Liver (tissue), 9 donors: Measurements from ENCODE around the gene CMC2. TPM values are rescaled to one million over a fixed set of nuclear protein-coding genes. Genes with fewer than 3 reads are reported as not detected.

Experiments
- DNase-seq: peaks from one replicate; pipeline ENCODE4 v3.0.0-alpha.2; 2017; ENCODE audit warnings: low spot score
- H3K27ac ChIP-seq, 2 donors: one replicate each; pipeline ENCODE4 v1.7.0; 2013; ENCODE audit warnings: inconsistent platforms in 2 of 2, low read length in 2 of 2, control low read depth in 1 of 2, low read depth in 1 of 2, mild to moderate bottlenecking in 1 of 2
- H3K27me3 ChIP-seq, 4 donors: one replicate each; pipeline versions ENCODE4 v1.6.1 to v1.7.0; 2013; ENCODE audit warnings: low read length in 3 of 4, inconsistent platforms in 1 of 4, mild to moderate bottlenecking in 1 of 4, moderate library complexity in 1 of 4; ENCODE audit not compliant: control insufficient read depth in 4 of 4, insufficient read depth in 4 of 4
- H3K36me3 ChIP-seq, 4 donors: one replicate each; pipeline versions ENCODE4 v1.6.1 to v1.7.0; 2013; ENCODE audit warnings: low read length in 3 of 4, mild to moderate bottlenecking in 3 of 4, low read depth in 1 of 4, moderate library complexity in 1 of 4; ENCODE audit not compliant: control insufficient read depth in 4 of 4, insufficient read depth in 3 of 4
- H3K4me1 ChIP-seq, 4 donors: one replicate each; pipeline versions ENCODE4 v1.6.1 to v1.7.0; 2013; ENCODE audit warnings: low read length in 3 of 4, mild to moderate bottlenecking in 3 of 4, moderate library complexity in 1 of 4; ENCODE audit not compliant: control insufficient read depth in 4 of 4, insufficient read depth in 4 of 4
- H3K4me3 ChIP-seq, 3 donors: one replicate each; pipeline versions ENCODE4 v1.6.1 to v1.7.0; 2013; ENCODE audit warnings: low read length in 3 of 3, control low read depth in 1 of 3, low read depth in 1 of 3, mild to moderate bottlenecking in 1 of 3
- H3K9ac ChIP-seq, 2 donors: one replicate each; pipeline ENCODE4 v1.7.0; 2013; ENCODE audit warnings: low read length in 2 of 2, mild to moderate bottlenecking in 2 of 2, moderate library complexity in 2 of 2, control low read depth in 1 of 2, low read depth in 1 of 2
- H3K9me3 ChIP-seq, 4 donors: one replicate each; pipeline versions ENCODE4 v1.6.1 to v1.7.0; 2013; ENCODE audit warnings: low read length in 3 of 4; ENCODE audit not compliant: control insufficient read depth in 4 of 4
- FOXA1 ChIP-seq: IDR thresholded peaks from 2 replicates; pipeline ENCODE4 v1.6.1; 2016; ENCODE audit warnings: antibody characterized with exemption
- FOXA2 ChIP-seq: IDR thresholded peaks from 2 replicates; pipeline ENCODE4 v1.6.1; 2016; ENCODE audit warnings: antibody characterized with exemption
- GABPA ChIP-seq, 2 donors: IDR thresholded peaks in 1 of 2; conservative IDR thresholded peaks in 1 of 2; 2 replicates each; pipeline ENCODE4 v1.6.1; 2016; ENCODE audit warnings: antibody characterized with exemption in 2 of 2, mild to moderate bottlenecking in 1 of 2, moderate library complexity in 1 of 2
- HNF4A ChIP-seq, 2 donors: conservative IDR thresholded peaks; 2 replicates each; pipeline ENCODE4 v1.6.1; 2016; ENCODE audit warnings: antibody characterized with exemption in 2 of 2, mild to moderate bottlenecking in 2 of 2
- HNF4G ChIP-seq: IDR thresholded peaks from 2 replicates; pipeline ENCODE4 v1.6.1; 2016; ENCODE audit warnings: antibody characterized with exemption
- JUND ChIP-seq, 2 donors: IDR thresholded peaks; 2 replicates each; pipeline ENCODE4 v1.6.1; 2016; ENCODE audit warnings: antibody characterized with exemption in 2 of 2
- NR2F2 ChIP-seq: IDR thresholded peaks from 2 replicates; pipeline ENCODE4 v1.6.1; 2016; ENCODE audit warnings: antibody characterized with exemption
- RAD21 ChIP-seq, 2 donors: IDR thresholded peaks; 2 replicates each; pipeline ENCODE4 v1.6.1; 2016; ENCODE audit warnings: antibody characterized with exemption in 2 of 2, mild to moderate bottlenecking in 2 of 2
- RXRA ChIP-seq, 2 donors: IDR thresholded peaks; 2 replicates each; pipeline ENCODE4 v1.6.1; 2017 to 2018; ENCODE audit warnings: antibody characterized with exemption in 2 of 2, mild to moderate bottlenecking in 1 of 2
- SP1 ChIP-seq: IDR thresholded peaks from 2 replicates; pipeline ENCODE4 v1.6.1; 2018; ENCODE audit warnings: antibody characterized with exemption, mild to moderate bottlenecking
- TAF1 ChIP-seq: conservative IDR thresholded peaks from 2 replicates; pipeline ENCODE4 v1.6.1; 2016; ENCODE audit warnings: antibody characterized with exemption, mild to moderate bottlenecking
- YY1 ChIP-seq: IDR thresholded peaks from 2 replicates; pipeline ENCODE4 v1.6.1; 2016; ENCODE audit warnings: antibody characterized with exemption, mild to moderate bottlenecking
- WGBS: extraction: QIAGEN DNeasy Blood & Tissue Kit; methylation state at CpG from one replicate; pipeline ENCODE4 v1.1.7; 2013; 5-methylcytosine and 5-hydroxymethylcytosine counted together
- polyA plus RNA-seq, 2 donors: library from polyadenylated mRNA; stranded (reverse) in 1 of 2; unstranded in 1 of 2; fragments of 200-250 nt in 1 of 2; fragments of >200 nt in 1 of 2; fragmentation: Nextera tagmentation in 1 of 2; extraction: Ambion mirVana in 1 of 2; gene quantifications; one replicate each; pipeline versions ENCODE4 v1.2.1 to v1.2.3, GENCODE V29; 2013 to 2015
- total RNA-seq, 2 donors: library from RNA; depleted of rRNA; stranded (reverse); fragments of >200 nt; gene quantifications; one replicate each; pipeline ENCODE4 v1.2.3, GENCODE V29; 2014
- TF ChIP-seq, protein P1 (sequence below): IDR thresholded peaks from 2 replicates; pipeline ENCODE4 v1.6.1; 2016; ENCODE audit warnings: antibody characterized with exemption
- TF ChIP-seq, protein P2 (sequence below): fragments of 150-350 bp; IDR thresholded peaks from 2 replicates; pipeline ENCODE4 v1.5.1; 2017; ENCODE audit warnings: improper control_type of control experiment, low read depth, low read length; ENCODE audit not compliant: missing input control
- TF ChIP-seq, protein P3 (sequence below): IDR thresholded peaks from 2 replicates; pipeline ENCODE4 v1.6.1; 2016; ENCODE audit warnings: antibody characterized with exemption
- TF ChIP-seq, protein P4 (sequence below): IDR thresholded peaks from 2 replicates; pipeline ENCODE4 v1.6.1; 2016; ENCODE audit warnings: antibody characterized with exemption
- TF ChIP-seq, protein P5 (sequence below): IDR thresholded peaks from 2 replicates; pipeline ENCODE4 v1.6.1; 2016; ENCODE audit warnings: antibody characterized with exemption, mild to moderate bottlenecking
- donor health status: healthy.
- donor health status: healthy.
- donor health status: healthy.
- donor health status: healthy.
- donor health status: healthy.

The CMC2 gene
- total and polyA plus RNA-seq, 4 donors, result 26.2 to 98.4 (median 42.5) TPM

DNA sequence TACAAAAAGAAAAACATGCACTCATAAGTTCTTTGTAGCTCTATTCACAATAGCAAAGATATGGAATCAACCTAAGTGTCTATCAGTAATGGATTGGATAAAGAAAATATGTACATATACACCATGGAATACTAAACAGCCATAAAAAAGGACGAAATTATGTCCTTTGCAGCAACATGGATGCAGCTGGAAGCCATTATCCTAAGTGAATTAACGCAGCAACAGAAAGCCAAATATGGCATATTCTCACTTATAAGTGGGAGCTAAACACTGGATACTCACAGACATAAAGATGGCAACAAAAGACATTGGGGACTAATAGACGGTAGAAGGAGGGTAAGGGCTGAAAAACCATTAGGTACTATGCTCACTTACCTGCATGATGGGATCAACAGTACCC lies 5.8 kb downstream of the CMC2 start:
- no peaks in the 10 kb centered on the region for H3K27me3 ChIP-seq
- no peak overlapping the region for H3K4me3 ChIP-seq
- no peaks in the 10 kb centered on the region for H3K9me3 ChIP-seq
- DNase-seq, result no peak
- no peaks in the 10 kb centered on the region for H3K36me3 ChIP-seq
- WGBS, result 98% methylated on average over 3 of the region's 3 CpGs
- H3K9ac ChIP-seq, result no peak overlapping the region
- peaks cover 1 to 54% (median 27%) of the 10 kb centered on the region in 4 donors for H3K4me1 ChIP-seq
- no peak overlapping the region for H3K27ac ChIP-seq
- no peak for TF ChIP-seq HNF4A (conservative IDR thresholded peaks at IDR 0.05)
- no peak for TF ChIP-seq HNF4G
- no peak for TF ChIP-seq FOXA1
- no peak for TF ChIP-seq TAF1
- no peak for TF ChIP-seq RXRA (IDR thresholded peaks at IDR 0.05)
- TF ChIP-seq JUND (IDR thresholded peaks at IDR 0.05), result no peak
- TF ChIP-seq, protein P1, sequence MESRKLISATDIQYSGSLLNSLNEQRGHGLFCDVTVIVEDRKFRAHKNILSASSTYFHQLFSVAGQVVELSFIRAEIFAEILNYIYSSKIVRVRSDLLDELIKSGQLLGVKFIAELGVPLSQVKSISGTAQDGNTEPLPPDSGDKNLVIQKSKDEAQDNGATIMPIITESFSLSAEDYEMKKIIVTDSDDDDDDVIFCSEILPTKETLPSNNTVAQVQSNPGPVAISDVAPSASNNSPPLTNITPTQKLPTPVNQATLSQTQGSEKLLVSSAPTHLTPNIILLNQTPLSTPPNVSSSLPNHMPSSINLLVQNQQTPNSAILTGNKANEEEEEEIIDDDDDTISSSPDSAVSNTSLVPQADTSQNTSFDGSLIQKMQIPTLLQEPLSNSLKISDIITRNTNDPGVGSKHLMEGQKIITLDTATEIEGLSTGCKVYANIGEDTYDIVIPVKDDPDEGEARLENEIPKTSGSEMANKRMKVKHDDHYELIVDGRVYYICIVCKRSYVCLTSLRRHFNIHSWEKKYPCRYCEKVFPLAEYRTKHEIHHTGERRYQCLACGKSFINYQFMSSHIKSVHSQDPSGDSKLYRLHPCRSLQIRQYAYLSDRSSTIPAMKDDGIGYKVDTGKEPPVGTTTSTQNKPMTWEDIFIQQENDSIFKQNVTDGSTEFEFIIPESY, result no peak
- TF ChIP-seq NR2F2, result no peak
- no peak for TF ChIP-seq FOXA2
- no peak for TF ChIP-seq RAD21 (IDR thresholded peaks at IDR 0.05)
- TF ChIP-seq, protein P2, sequence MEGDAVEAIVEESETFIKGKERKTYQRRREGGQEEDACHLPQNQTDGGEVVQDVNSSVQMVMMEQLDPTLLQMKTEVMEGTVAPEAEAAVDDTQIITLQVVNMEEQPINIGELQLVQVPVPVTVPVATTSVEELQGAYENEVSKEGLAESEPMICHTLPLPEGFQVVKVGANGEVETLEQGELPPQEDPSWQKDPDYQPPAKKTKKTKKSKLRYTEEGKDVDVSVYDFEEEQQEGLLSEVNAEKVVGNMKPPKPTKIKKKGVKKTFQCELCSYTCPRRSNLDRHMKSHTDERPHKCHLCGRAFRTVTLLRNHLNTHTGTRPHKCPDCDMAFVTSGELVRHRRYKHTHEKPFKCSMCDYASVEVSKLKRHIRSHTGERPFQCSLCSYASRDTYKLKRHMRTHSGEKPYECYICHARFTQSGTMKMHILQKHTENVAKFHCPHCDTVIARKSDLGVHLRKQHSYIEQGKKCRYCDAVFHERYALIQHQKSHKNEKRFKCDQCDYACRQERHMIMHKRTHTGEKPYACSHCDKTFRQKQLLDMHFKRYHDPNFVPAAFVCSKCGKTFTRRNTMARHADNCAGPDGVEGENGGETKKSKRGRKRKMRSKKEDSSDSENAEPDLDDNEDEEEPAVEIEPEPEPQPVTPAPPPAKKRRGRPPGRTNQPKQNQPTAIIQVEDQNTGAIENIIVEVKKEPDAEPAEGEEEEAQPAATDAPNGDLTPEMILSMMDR, result no peak
- TF ChIP-seq, protein P3, sequence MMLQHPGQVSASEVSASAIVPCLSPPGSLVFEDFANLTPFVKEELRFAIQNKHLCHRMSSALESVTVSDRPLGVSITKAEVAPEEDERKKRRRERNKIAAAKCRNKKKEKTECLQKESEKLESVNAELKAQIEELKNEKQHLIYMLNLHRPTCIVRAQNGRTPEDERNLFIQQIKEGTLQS, result no peak
- no peak for TF ChIP-seq GABPA (IDR thresholded peaks at IDR 0.05 in 1 of 2, conservative IDR thresholded peaks at IDR 0.05 in 1 of 2)
- no peak for TF ChIP-seq SP1
- TF ChIP-seq, protein P4, sequence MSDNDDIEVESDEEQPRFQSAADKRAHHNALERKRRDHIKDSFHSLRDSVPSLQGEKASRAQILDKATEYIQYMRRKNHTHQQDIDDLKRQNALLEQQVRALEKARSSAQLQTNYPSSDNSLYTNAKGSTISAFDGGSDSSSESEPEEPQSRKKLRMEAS, result no peak
- TF ChIP-seq, protein P5, sequence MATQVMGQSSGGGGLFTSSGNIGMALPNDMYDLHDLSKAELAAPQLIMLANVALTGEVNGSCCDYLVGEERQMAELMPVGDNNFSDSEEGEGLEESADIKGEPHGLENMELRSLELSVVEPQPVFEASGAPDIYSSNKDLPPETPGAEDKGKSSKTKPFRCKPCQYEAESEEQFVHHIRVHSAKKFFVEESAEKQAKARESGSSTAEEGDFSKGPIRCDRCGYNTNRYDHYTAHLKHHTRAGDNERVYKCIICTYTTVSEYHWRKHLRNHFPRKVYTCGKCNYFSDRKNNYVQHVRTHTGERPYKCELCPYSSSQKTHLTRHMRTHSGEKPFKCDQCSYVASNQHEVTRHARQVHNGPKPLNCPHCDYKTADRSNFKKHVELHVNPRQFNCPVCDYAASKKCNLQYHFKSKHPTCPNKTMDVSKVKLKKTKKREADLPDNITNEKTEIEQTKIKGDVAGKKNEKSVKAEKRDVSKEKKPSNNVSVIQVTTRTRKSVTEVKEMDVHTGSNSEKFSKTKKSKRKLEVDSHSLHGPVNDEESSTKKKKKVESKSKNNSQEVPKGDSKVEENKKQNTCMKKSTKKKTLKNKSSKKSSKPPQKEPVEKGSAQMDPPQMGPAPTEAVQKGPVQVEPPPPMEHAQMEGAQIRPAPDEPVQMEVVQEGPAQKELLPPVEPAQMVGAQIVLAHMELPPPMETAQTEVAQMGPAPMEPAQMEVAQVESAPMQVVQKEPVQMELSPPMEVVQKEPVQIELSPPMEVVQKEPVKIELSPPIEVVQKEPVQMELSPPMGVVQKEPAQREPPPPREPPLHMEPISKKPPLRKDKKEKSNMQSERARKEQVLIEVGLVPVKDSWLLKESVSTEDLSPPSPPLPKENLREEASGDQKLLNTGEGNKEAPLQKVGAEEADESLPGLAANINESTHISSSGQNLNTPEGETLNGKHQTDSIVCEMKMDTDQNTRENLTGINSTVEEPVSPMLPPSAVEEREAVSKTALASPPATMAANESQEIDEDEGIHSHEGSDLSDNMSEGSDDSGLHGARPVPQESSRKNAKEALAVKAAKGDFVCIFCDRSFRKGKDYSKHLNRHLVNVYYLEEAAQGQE, result no peak
- TF ChIP-seq YY1, result no peak
